Body of pancreas (tissue), 4 donors: Measurements from ENCODE around the gene MRPL28. TPM values are rescaled to one million over a fixed set of nuclear protein-coding genes. Genes with fewer than 3 reads are reported as not detected.
"Not testable (repeated sequence)": the region's sequence is repeated elsewhere in the genome, so short reads cannot be mapped to it uniquely, and the experiment has no call there.

Experiments used
- ATAC-seq: fragments of 150-250 bp; one replicate; pipeline ENCODE4 v1.9.1; 2016
- DNase-seq, 4 donors: peaks; one replicate each; pipeline ENCODE4 v3.0.0-alpha.2; 2019
- H3K27ac ChIP-seq, 4 donors: fragments of 200-600 bp; sonication (generic); 1 replicate in 3 of 4; 2 replicates in 1 of 4; pipeline versions ENCODE4 v1.5.1 to v1.6.1; 2016 to 2019; ENCODE audit warnings: mild to moderate bottlenecking in 1 of 4, mixed read lengths in 1 of 4, moderate library complexity in 1 of 4
- H3K27me3 ChIP-seq, 2 donors: fragments of 200-600 bp; sonication (generic); one replicate each; pipeline ENCODE4 v1.6.0; 2016; ENCODE audit warnings: mild to moderate bottlenecking in 1 of 2
- H3K36me3 ChIP-seq, 2 donors: fragments of 200-600 bp; sonication (generic); replicated peaks in 1 of 2; 2 replicates each; pipeline ENCODE4 v1.5.1; 2016; ENCODE audit warnings: low read depth in 2 of 2; ENCODE audit not compliant: insufficient read depth in 1 of 2
- H3K4me1 ChIP-seq: fragments of 200-600 bp; sonication (generic); one replicate; pipeline ENCODE4 v1.6.0; 2016
- H3K4me3 ChIP-seq, 2 donors: fragments of 200-600 bp; sonication (generic); 1 replicate in 1 of 2; 2 replicates in 1 of 2; pipeline ENCODE4 v1.5.1; 2016 to 2019
- H3K9me3 ChIP-seq, 3 donors: fragments of 200-600 bp; sonication (generic); 1 replicate in 2 of 3; 2 replicates in 1 of 3; pipeline ENCODE4 v1.5.1; 2016
- CTCF ChIP-seq, 7 experiments: fragments of 450-650 bp in 4 of 7; fragments of 200-600 bp in 3 of 7; sonication (generic) in 3 of 7; IDR thresholded peaks; one replicate each; pipeline ENCODE4 v1.5.1; 2016 to 2019; ENCODE audit warnings: antibody characterized with exemption in 7 of 7
- POLR2A ChIP-seq, 3 donors: fragments of 450-650 bp; IDR thresholded peaks; one replicate each; pipeline ENCODE4 v1.6.1; 2016; ENCODE audit warnings: antibody characterized with exemption in 3 of 3, mild to moderate bottlenecking in 2 of 3
- WGBS, 2 donors: methylation state at CpG; one replicate each; pipeline ENCODE4 v1.1.5; 2017; 5-methylcytosine and 5-hydroxymethylcytosine counted together
- intact Hi-C: fragments of 100-400 bp; cut with DNase I; formaldehyde crosslinking; loops from one replicate; pipeline ENCODE4 v1.15.1; 2023
- total RNA-seq, 2 donors: library from RNA; depleted of rRNA; stranded (reverse); fragments of >200 nt; gene quantifications; one replicate each; pipeline ENCODE4 v1.1.0, GENCODE V29; 2016

The MRPL28 gene
- 10 to 100 TPM; 22.1 to 31.0 TPM for total RNA-seq

GRCh38 chr16:370443-370842 is at the start of gene MRPL28:
Gene MRPL28 (minus strand): TSS chr16:370538. CDS start chr16:370218, 320 bp downstream.
- H3K4me3 ChIP-seq, result peak within 1 kb of the TSS in 1 of 2 donors; percentile 37
- intact Hi-C loops, result no loop called here
- peaks cover 18 to 20% of the 10 kb centered on the region in 2 donors for H3K36me3 ChIP-seq
- no peaks in the 10 kb centered on the region for H3K9me3 ChIP-seq
- WGBS, 2 donors, result 0 to 1% methylated on average over 14 to 23 of the region's 30 CpGs
- ATAC-seq (peak; percentile 98), DNase-seq (peak; percentile 94 to 95 (median 95))
- no peaks in the 10 kb centered on the region for H3K27me3 ChIP-seq
- peaks cover 22% of the 10 kb centered on the region for H3K4me1 ChIP-seq
- peak in 2 of 3 donors; percentile 25 to 35 for TF ChIP-seq POLR2A (IDR thresholded peaks at IDR 0.05)
- TF ChIP-seq CTCF (IDR thresholded peaks at IDR 0.05), result no peak
- H3K27ac ChIP-seq, result peak within 1 kb of the TSS in 3 of 4 donors; percentile 35 to 75 (median 66)

- intact Hi-C loops, ATAC-seq, H3K27me3 ChIP-seq, H3K4me3 ChIP-seq, H3K36me3 ChIP-seq, H3K27ac ChIP-seq, H3K4me1 ChIP-seq, DNase-seq, H3K9me3 ChIP-seq: not testable (repeated sequence)
- WGBS, 2 donors, result 93 to 97% methylated on average over 3 of the region's 3 CpGs
These were observed 44.8 kb upstream of the MRPL28 start for GRCh38 chr16:415170-415498.

- TF ChIP-seq POLR2A (IDR thresholded peaks at IDR 0.05), result no peak
- no peak for TF ChIP-seq CTCF (IDR thresholded peaks at IDR 0.05)
- no peak for ATAC-seq
- intact Hi-C loops, result no loop called here
- WGBS, 2 donors, result 89 to 90% methylated on average over 4 to 21 of the region's 21 CpGs
- Histone ChIP-seq H3K27me3 (no peaks in the 10 kb centered on the region), H3K27ac (no peak overlapping the region), H3K4me1 (no peaks in the 10 kb centered on the region), H3K9me3 (no peaks in the 10 kb centered on the region), H3K4me3 (no peak overlapping the region), H3K36me3 (peaks cover 0 to 3% of the 10 kb centered on the region in 2 donors)
- DNase-seq, result no peak
These were observed 44.2 kb upstream of the MRPL28 start for GRCh38 chr16:414395-415169.

GRCh38 chr16:411576-412265 is 41.4 kb upstream of the MRPL28 start:
- no peaks in the 10 kb centered on the region for H3K4me1 ChIP-seq
- DNase-seq (no peak), ATAC-seq (no peak)
- H3K36me3 ChIP-seq, result peaks cover 0 to 3% of the 10 kb centered on the region in 2 donors
- H3K27me3 ChIP-seq, result no peaks in the 10 kb centered on the region
- intact Hi-C loops, result no loop called here
- H3K4me3 ChIP-seq, result no peak overlapping the region
- no peak for TF ChIP-seq CTCF (IDR thresholded peaks at IDR 0.05)
- no peak for TF ChIP-seq POLR2A (IDR thresholded peaks at IDR 0.05)
- H3K27ac ChIP-seq, result no peak overlapping the region
- no peaks in the 10 kb centered on the region for H3K9me3 ChIP-seq
- 89 to 96% methylated on average over 7 to 14 of the region's 26 CpGs for WGBS, 2 donors

GRCh38 chr16:410516-411178 is 40.3 kb upstream of the MRPL28 start:
- Histone ChIP-seq H3K36me3 (peaks cover 0 to 3% of the 10 kb centered on the region in 2 donors), H3K27ac (no peak overlapping the region), H3K4me3 (no peak overlapping the region), H3K4me1 (no peaks in the 10 kb centered on the region), H3K27me3 (no peaks in the 10 kb centered on the region), H3K9me3 (no peaks in the 10 kb centered on the region)
- no peak for ATAC-seq
- TF ChIP-seq POLR2A (IDR thresholded peaks at IDR 0.05), result no peak
- TF ChIP-seq CTCF (IDR thresholded peaks at IDR 0.05), result no peak
- 79 to 83% methylated on average over 21 to 30 of the region's 36 CpGs for WGBS, 2 donors
- DNase-seq, result peak in 3 of 4 donors; percentile 57 to 83 (median 62)
- intact Hi-C loops, result no loop called here
